Fibroblast of villous mesenchyme (primary cell): Measurements from ENCODE around the gene SIRT1. TPM values are rescaled to one million over a fixed set of nuclear protein-coding genes. Genes with fewer than 3 reads are reported as not detected.
A peak's percentile ranks its signal among the peaks of the same experiment; 100 is the strongest.

Experiments
- DNase-seq: peaks from one replicate; pipeline ENCODE4 v3.0.0-alpha.2; 2010; ENCODE audit warnings: low read depth
- H3K4me3 ChIP-seq: 2 replicates; pipeline ENCODE4 v1.5.1; 2011; ENCODE audit warnings: low read depth, mild to moderate bottlenecking, low read length
- total RNA-seq: library from RNA; depleted of rRNA; stranded (reverse); fragments of >200 nt; gene quantifications from 2 replicates; pipeline ENCODE4 v1.2.3, GENCODE V29; 2012
- TF ChIP-seq, protein P1 (sequence below): IDR thresholded peaks from 2 replicates; pipeline ENCODE4 v1.5.1; 2012; ENCODE audit warnings: low read depth, mild to moderate bottlenecking, low read length; ENCODE audit not compliant: insufficient read depth

SIRT1 gene
- total RNA-seq, 1 donor = 17.7 TPM

DNA sequence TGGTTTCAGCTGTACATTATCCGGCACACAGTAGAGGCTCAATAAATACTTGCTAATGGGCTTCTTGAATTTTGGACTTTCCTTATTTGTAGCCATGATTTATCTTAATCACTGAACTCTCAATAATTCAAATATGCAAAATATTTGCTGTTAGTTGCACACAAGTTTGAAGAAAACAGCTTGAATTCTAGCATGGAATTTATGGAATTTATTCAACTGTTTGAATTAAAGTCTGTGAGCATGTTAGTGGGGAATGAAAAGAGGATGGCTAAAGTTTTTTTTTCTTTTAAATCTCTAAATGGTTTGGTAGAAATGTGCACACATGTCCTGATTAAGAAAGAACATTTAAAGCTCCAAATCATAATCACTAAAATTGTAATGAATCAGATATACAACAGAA is 42.5 kb downstream of the SIRT1 start:
- TF ChIP-seq, protein P1, sequence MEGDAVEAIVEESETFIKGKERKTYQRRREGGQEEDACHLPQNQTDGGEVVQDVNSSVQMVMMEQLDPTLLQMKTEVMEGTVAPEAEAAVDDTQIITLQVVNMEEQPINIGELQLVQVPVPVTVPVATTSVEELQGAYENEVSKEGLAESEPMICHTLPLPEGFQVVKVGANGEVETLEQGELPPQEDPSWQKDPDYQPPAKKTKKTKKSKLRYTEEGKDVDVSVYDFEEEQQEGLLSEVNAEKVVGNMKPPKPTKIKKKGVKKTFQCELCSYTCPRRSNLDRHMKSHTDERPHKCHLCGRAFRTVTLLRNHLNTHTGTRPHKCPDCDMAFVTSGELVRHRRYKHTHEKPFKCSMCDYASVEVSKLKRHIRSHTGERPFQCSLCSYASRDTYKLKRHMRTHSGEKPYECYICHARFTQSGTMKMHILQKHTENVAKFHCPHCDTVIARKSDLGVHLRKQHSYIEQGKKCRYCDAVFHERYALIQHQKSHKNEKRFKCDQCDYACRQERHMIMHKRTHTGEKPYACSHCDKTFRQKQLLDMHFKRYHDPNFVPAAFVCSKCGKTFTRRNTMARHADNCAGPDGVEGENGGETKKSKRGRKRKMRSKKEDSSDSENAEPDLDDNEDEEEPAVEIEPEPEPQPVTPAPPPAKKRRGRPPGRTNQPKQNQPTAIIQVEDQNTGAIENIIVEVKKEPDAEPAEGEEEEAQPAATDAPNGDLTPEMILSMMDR = no peak
- no peak overlapping the region for H3K4me3 ChIP-seq
- no peak for DNase-seq

GRCh38 chr10:67933199-67933598 is 48.7 kb downstream of the SIRT1 start:
- no peak for DNase-seq
- TF ChIP-seq, protein P1 = no peak
- no peak overlapping the region for H3K4me3 ChIP-seq

- TF ChIP-seq, protein P1 = no peak
- no peak overlapping the region for H3K4me3 ChIP-seq
- DNase-seq = no peak
These were observed 49.9 kb downstream of the SIRT1 start for GRCh38 chr10:67934336-67934735.

DNA sequence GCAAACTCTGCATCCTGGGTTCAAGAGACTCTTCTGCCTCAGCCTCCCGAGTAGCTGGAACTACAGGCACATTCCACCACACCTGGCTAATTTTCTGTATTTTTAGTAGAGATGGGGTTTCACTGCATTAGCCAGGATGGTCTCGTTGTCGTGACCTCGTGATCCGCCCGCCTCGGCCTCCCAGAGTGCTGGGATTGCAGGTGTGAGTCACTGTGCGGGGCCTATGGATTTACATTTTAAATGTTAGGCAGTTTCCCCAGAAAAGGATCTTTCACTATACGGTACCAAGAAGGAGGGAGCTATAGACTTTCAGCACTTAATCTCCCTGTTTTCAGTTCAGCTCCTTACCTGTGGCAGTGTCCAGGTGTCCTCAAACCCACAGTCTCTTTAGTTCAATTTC is 50.8 kb downstream of the SIRT1 start:
- TF ChIP-seq, protein P1 = no peak
- H3K4me3 ChIP-seq = no peak overlapping the region
- DNase-seq = no peak

GRCh38 chr10:67936416-67936815 is 52.0 kb downstream of the SIRT1 start:
- H3K4me3 ChIP-seq = no peak overlapping the region
- peak; percentile 58 for DNase-seq
- TF ChIP-seq, protein P1 = no peak

DNA sequence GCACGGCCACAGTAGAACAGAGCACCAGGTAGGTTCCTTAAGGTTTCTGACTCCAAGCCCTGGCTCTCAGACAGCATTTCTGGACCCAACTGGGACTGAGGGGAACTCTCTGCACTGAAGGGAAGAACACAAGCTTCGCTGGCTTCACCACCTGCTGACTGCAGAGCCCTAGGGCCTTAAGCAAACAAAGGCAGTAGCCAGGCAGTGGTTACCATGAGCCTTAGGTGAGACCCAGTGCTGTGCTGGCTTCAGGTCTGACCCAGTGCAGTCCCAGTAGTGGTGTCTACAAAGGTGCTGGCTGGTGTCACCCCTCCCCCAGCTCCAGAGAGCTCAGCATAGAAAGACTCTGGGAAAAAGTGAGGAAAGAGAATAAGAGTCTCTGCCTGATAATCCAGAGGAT is 59.5 kb downstream of the SIRT1 start:
- TF ChIP-seq, protein P1 = no peak
- DNase-seq = no peak
- no peak overlapping the region for H3K4me3 ChIP-seq

DNA sequence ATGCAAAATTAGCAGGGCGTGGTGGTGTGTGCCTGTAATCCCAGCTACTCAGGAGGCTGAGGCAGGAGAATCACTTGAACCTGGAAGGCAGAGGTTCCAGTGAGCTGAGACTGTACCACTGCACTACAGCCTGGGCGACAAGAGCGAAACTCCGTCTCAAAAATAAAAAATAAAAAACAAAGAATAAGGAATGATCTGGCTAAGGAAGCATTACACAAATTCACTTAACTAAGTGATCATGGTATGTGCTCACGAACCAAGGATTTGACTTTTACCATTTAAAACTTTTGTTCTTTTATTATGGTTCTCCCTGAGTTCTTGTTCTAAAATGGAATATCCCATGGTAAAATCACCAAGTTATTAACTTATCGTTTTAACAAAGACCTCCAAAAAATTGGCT is 71.2 kb downstream of the SIRT1 start:
- TF ChIP-seq, protein P1 = no peak
- H3K4me3 ChIP-seq = no peak overlapping the region
- no peak for DNase-seq
